Nephron progenitor cell (in vitro differentiated cells): ENCODE measurements around the gene CACNG5.
A peak's percentile ranks its signal among the peaks of the same experiment; 100 is the strongest.

ENCODE experiments used
- DNase-seq: peaks from one replicate; pipeline ENCODE4 v3.0.0; 2021
- H3K27ac Mint-ChIP-seq: 2 replicates; pipeline ENCODE4 v1.8.0; 2021; ENCODE audit warnings: mild to moderate bottlenecking, moderate library complexity, mixed read lengths
- H3K27me3 Mint-ChIP-seq: 2 replicates; pipeline ENCODE4 v1.8.0; 2021; ENCODE audit warnings: mild to moderate bottlenecking, low read depth, mixed read lengths; ENCODE audit not compliant: poor library complexity
- H3K36me3 Mint-ChIP-seq: 2 replicates; pipeline ENCODE4 v1.8.0; 2021; ENCODE audit warnings: low read depth, mixed read lengths
- H3K4me1 Mint-ChIP-seq: 2 replicates; pipeline ENCODE4 v1.8.0; 2021; ENCODE audit warnings: mixed read lengths
- H3K4me3 Mint-ChIP-seq: 2 replicates; pipeline ENCODE4 v1.8.0; 2021; ENCODE audit warnings: mild to moderate bottlenecking, moderate library complexity, mixed read lengths
- H3K9me3 Mint-ChIP-seq: 2 replicates; pipeline ENCODE4 v1.8.0; 2021; ENCODE audit warnings: mild to moderate bottlenecking, moderate library complexity, mixed read lengths
- TF ChIP-seq, protein P1 (sequence below): fragments of 200-600 bp; sonication (generic); IDR thresholded peaks from 2 replicates; pipeline ENCODE4 v1.5.0; 2021; ENCODE audit warnings: antibody characterized with exemption

Gene CACNG5

DNA sequence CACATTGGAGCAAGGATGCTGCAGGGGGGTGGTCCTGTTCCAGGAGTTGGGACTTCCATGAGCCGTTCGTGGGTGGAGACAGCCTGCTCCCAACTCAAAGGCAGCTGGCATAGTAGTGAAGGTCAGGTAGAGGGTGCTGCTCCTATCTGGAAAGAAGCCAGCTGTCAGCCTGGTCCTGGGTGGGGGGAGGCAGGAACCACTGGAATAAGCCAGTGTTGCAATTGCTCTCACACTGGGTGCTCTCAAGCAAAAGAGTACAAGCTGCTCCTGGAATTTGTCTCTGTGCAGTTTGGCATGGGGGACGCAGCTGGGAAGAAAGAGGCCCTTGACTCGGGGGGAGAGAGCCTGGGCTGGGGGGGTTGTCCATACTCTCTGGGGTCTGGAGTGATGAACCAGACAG is 8.7 kb downstream of the CACNG5 start:
- no peaks in the 10 kb centered on the region for H3K36me3 Mint-ChIP-seq
- TF ChIP-seq, protein P1, sequence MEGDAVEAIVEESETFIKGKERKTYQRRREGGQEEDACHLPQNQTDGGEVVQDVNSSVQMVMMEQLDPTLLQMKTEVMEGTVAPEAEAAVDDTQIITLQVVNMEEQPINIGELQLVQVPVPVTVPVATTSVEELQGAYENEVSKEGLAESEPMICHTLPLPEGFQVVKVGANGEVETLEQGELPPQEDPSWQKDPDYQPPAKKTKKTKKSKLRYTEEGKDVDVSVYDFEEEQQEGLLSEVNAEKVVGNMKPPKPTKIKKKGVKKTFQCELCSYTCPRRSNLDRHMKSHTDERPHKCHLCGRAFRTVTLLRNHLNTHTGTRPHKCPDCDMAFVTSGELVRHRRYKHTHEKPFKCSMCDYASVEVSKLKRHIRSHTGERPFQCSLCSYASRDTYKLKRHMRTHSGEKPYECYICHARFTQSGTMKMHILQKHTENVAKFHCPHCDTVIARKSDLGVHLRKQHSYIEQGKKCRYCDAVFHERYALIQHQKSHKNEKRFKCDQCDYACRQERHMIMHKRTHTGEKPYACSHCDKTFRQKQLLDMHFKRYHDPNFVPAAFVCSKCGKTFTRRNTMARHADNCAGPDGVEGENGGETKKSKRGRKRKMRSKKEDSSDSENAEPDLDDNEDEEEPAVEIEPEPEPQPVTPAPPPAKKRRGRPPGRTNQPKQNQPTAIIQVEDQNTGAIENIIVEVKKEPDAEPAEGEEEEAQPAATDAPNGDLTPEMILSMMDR = no peak
- peaks cover 27% of the 10 kb centered on the region for H3K9me3 Mint-ChIP-seq
- no peaks in the 10 kb centered on the region for H3K4me1 Mint-ChIP-seq
- H3K27me3 Mint-ChIP-seq = peaks cover 40% of the 10 kb centered on the region
- no peak overlapping the region for H3K27ac Mint-ChIP-seq
- DNase-seq = no peak
- no peak overlapping the region for H3K4me3 Mint-ChIP-seq

DNA sequence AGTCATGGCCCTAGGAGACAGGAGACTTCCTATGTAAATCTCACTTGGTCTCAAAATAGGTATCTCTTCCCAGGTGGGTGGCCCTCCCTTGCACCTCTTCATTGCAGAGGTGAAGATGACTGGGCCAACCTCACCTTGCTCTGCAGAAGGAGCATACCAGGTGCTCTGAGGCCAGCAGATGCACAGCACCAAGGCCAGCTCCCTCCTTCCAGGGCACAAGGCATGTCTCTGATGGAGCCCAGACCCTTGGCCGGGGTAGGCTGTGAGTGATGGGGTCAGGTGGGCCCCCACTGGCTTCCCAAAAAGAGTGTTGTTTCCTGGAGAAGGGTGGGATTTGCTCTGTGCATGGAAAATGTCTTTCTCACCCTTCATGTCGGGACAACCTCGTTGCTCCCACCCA is 12.8 kb downstream of the CACNG5 start:
- TF ChIP-seq, protein P1 = no peak
- Mint-ChIP-seq H3K9me3 (peaks cover 41% of the 10 kb centered on the region), H3K4me3 (no peak overlapping the region), H3K27me3 (peaks cover 16% of the 10 kb centered on the region), H3K27ac (no peak overlapping the region), H3K4me1 (no peaks in the 10 kb centered on the region), H3K36me3 (no peaks in the 10 kb centered on the region)
- DNase-seq = no peak

DNA sequence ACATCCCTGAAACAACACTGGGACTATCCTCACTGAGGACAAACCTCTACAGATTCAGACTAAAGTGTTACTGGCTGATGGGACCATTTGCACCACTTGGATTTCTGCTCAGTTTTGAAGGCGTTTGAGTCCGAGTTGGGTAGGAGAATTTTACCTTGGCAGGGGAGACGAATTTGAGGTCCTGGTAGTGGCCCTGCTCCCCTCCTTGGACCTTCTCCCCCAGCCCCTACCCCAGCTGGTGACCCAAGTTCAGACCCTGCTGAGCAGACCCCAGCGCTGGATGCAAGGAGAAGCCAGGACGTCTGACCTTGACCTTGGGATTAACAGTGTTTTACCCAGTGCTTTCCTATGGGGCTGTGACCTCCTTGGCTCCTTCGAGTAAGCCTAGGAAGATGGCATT is 13.6 kb downstream of the CACNG5 start:
- Mint-ChIP-seq H3K4me3 (no peak overlapping the region), H3K9me3 (peaks cover 41% of the 10 kb centered on the region), H3K36me3 (no peaks in the 10 kb centered on the region), H3K27me3 (peaks cover 12% of the 10 kb centered on the region), H3K4me1 (no peaks in the 10 kb centered on the region), H3K27ac (no peak overlapping the region)
- TF ChIP-seq, protein P1 = no peak
- DNase-seq = no peak

DNA sequence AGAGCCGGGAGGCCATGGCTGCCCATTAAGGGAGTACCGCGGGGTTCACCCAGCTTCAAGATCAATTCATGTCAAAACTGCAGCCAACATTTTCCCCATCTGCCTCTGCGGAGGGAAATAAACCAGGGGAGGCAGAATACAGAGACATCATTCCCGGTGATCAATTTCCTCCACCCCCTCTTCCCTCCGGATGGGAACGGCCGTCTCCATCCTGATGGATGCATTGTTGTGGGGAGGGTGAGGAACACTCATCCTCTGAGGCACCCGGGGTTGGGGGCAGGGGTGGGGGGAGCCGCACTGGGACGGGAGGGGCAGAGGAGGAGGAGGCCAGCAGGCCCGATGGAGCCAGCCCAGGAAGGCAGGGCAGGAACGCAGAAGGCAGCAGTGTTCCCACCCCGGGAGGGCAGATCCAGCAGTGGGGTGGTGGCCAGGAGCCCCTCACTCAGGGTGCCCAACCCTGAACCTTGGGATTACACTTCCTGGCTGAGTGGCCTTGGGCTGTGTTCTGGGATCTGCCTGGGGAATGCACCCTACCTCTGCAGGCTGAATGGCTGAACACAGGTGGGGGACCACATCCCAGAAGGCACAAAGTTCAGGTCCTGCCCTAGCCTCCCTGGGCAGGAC is 14.2 kb downstream of the CACNG5 start:
- H3K36me3 Mint-ChIP-seq = no peaks in the 10 kb centered on the region
- peaks cover 12% of the 10 kb centered on the region for H3K27me3 Mint-ChIP-seq

DNA sequence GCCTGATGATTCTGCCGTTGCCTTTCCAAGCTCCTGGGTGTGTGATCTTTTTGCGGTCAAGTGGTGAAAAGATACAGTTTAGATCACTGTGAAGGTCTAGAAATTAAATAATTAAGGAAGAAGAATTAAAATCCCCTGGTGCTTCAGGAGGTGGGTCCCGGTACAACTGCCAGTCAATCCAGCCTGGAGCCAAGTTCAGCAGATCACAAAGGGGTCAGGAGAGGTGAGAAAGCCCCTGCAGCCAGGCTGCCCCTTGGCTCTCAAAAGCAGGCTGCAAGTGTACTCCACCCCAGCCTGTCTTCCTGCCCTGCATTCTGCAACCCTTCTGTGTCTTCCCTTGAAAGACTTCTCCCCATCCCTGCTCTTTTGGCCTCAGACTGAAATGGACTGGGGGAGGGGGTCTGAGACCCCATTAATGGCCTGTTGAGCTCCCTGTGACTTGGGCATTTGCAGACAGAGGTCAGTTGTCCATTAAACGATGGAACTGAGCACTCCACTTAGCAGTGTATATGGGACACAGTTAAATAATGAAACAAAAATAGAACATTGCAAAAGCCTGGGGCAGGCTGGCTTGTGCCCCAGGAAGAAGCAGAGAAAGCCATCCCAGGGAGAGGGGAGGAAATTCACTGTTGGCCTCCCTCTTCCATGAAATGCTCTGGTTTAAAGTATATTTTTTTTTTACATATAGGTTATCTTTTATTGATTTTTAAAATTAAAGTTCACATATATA is 15.1 kb downstream of the CACNG5 start:
- TF ChIP-seq, protein P1 = no peak
- Mint-ChIP-seq H3K36me3 (no peaks in the 10 kb centered on the region), H3K27ac (peak overlapping the region; percentile 28)

More for the DNA sequence above, 14.2 kb downstream of the CACNG5 start:
- H3K9me3 Mint-ChIP-seq = peaks cover 46% of the 10 kb centered on the region
- TF ChIP-seq, protein P1 = no peak
- no peaks in the 10 kb centered on the region for H3K4me1 Mint-ChIP-seq
- DNase-seq = no peak
- H3K27ac Mint-ChIP-seq = no peak overlapping the region
- H3K4me3 Mint-ChIP-seq = no peak overlapping the region

DNA sequence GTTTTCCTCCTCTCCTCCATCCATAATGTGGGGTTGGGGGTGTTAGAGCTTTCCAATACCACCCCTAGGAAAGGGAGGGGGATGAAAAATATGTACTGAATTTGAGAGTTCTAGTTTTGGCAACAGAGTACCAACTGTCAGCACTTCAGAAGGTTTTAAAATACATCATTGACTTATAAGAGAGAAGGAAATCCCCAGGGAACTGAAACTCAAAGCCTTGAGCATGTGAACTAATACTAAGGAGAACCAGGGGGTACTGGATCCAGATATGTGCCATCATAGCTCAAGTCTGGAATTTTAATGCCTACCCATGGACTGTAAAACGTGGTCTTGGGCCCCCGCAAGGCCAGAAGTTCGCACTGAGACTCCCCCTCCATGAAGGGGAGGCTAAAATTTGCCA is 15.8 kb downstream of the CACNG5 start:
- TF ChIP-seq, protein P1 = no peak
- no peak overlapping the region for H3K4me3 Mint-ChIP-seq
- H3K9me3 Mint-ChIP-seq = peaks cover 58% of the 10 kb centered on the region
- H3K4me1 Mint-ChIP-seq = no peaks in the 10 kb centered on the region
- no peaks in the 10 kb centered on the region for H3K36me3 Mint-ChIP-seq
- no peak overlapping the region for H3K27ac Mint-ChIP-seq
- no peak for DNase-seq
- peaks cover 14% of the 10 kb centered on the region for H3K27me3 Mint-ChIP-seq

More for the DNA sequence above, 15.1 kb downstream of the CACNG5 start:
- H3K27me3 Mint-ChIP-seq = peaks cover 12% of the 10 kb centered on the region
- no peaks in the 10 kb centered on the region for H3K4me1 Mint-ChIP-seq
- no peak overlapping the region for H3K4me3 Mint-ChIP-seq
- peaks cover 55% of the 10 kb centered on the region for H3K9me3 Mint-ChIP-seq
- DNase-seq = no peak
